PC-9 (cell line): Measurements from ENCODE around the gene MYH16. TPM values are rescaled to one million over a fixed set of nuclear protein-coding genes. Genes with fewer than 3 reads are reported as not detected.

Source experiments
- BruUV-seq: library from RNA; stranded (reverse); fragments of 400-500 nt; replicated peaks from 2 replicates; lab custom pipeline; 2021; lab: Mats Ljungman, UMichigan
- CTCF ChIA-PET: fragments of 300-600 bp; sonication (Branson Sonifier 250); formaldehyde crosslinking; loops from one replicate; lab custom pipeline; 2022; ENCODE audit warnings: antibody characterized with exemption; lab: Charles Lee
- POLR2A ChIA-PET: fragments of 300-600 bp; sonication (Branson Sonifier 250); formaldehyde crosslinking; loops from one replicate; lab custom pipeline; 2022; ENCODE audit warnings: antibody characterized with exemption; ENCODE audit not compliant: unreplicated experiment; lab: Charles Lee
- DNase-seq, 2 experiments: peaks; one replicate each; pipeline versions ENCODE4 v3.0.0 to v3.0.0-alpha.2; 2015 to 2022; ENCODE audit warnings: mixed read lengths in 1 of 2
- H2AFZ ChIP-seq: fragments of 200-600 bp; sonication (generic); 2 replicates; pipeline ENCODE4 v1.8.1; 2017; ENCODE audit warnings: antibody characterized with exemption
- H3F3A ChIP-seq: fragments of 200-600 bp; sonication (generic); 2 replicates; pipeline ENCODE4 v1.8.1; 2017; ENCODE audit warnings: antibody characterized with exemption, mild to moderate bottlenecking, low read depth; ENCODE audit not compliant: insufficient read depth
- H3K27ac ChIP-seq: fragments of 200-600 bp; sonication (generic); 2 replicates; pipeline ENCODE4 v1.6.1; 2016; ENCODE audit warnings: mixed run types
- H3K27me3 ChIP-seq: fragments of 200-600 bp; sonication (generic); 2 replicates; pipeline ENCODE4 v1.6.1; 2016; ENCODE audit warnings: low read depth, mixed run types; ENCODE audit not compliant: insufficient read depth
- H3K36me3 ChIP-seq: fragments of 200-600 bp; sonication (generic); 2 replicates; pipeline ENCODE4 v1.6.1; 2016; ENCODE audit warnings: low read depth, mixed run types
- H3K4me1 ChIP-seq: fragments of 200-600 bp; sonication (generic); replicated peaks from 2 replicates; pipeline ENCODE4 v1.6.1; 2016; ENCODE audit warnings: mixed run types; ENCODE audit not compliant: insufficient read depth
- H3K4me2 ChIP-seq: fragments of 200-600 bp; sonication (generic); 2 replicates; pipeline ENCODE4 v1.6.1; 2017; ENCODE audit warnings: mixed run types
- H3K4me3 ChIP-seq: fragments of 200-600 bp; sonication (generic); 2 replicates; pipeline ENCODE4 v1.6.1; 2016; ENCODE audit warnings: mixed run types
- H3K79me2 ChIP-seq: fragments of 200-600 bp; sonication (generic); 2 replicates; pipeline ENCODE4 v1.6.1; 2017; ENCODE audit warnings: low read depth, mixed run types
- H3K9me2 ChIP-seq: fragments of 200-600 bp; sonication (generic); 2 replicates; pipeline ENCODE4 v1.8.1; 2017; ENCODE audit warnings: mild to moderate bottlenecking; ENCODE audit not compliant: insufficient read depth
- H3K9me3 ChIP-seq: fragments of 200-600 bp; sonication (generic); 2 replicates; pipeline ENCODE4 v1.8.1; 2016; ENCODE audit warnings: low read depth; ENCODE audit not compliant: insufficient read depth
- H4K20me1 ChIP-seq: fragments of 200-600 bp; sonication (generic); 2 replicates; pipeline ENCODE4 v1.8.1; 2017; ENCODE audit not compliant: insufficient read depth
- CTCF ChIP-seq: fragments of 200-600 bp; sonication (generic); conservative IDR thresholded peaks from 2 replicates; pipeline ENCODE4 v1.6.1; 2017; ENCODE audit warnings: mixed run types, antibody characterized with exemption, mild to moderate bottlenecking, moderate library complexity
- EZH2 ChIP-seq: fragments of 200-600 bp; sonication (generic); IDR thresholded peaks from 2 replicates; pipeline ENCODE4 v1.8.0; 2017; ENCODE audit warnings: antibody characterized with exemption, low read depth
- intact Hi-C: fragments of 100-400 bp; cut with micrococcal nuclease; formaldehyde crosslinking; loops from one replicate; pipeline ENCODE4 v1.10.0; 2022; ENCODE audit not compliant: unreplicated experiment
- total RNA-seq: library from RNA; stranded (reverse); gene quantifications from 2 replicates; pipeline ENCODE4 v1.2.3, GENCODE V29; 2021

MYH16 gene
- total RNA-seq, 1 experiment from 2014 or later, result 18.0 TPM

GRCh38 chr7:99238558-99239341 lies 33.9 kb upstream of the MYH16 start:
- Histone ChIP-seq H4K20me1 (no peaks in the 10 kb centered on the region), H2AFZ (no peak overlapping the region), H3K9me3 (no peaks in the 10 kb centered on the region), H3K27me3 (no peaks in the 10 kb centered on the region), H3K27ac (no peak overlapping the region), H3K79me2 (no peaks in the 10 kb centered on the region), H3F3A (no peaks in the 10 kb centered on the region), H3K4me3 (no peak overlapping the region), H3K4me2 (no peak overlapping the region), H3K9me2 (no peaks in the 10 kb centered on the region), H3K4me1 (no peaks in the 10 kb centered on the region), H3K36me3 (no peaks in the 10 kb centered on the region)
- BruUV-seq, result no TSS peak
- DNase-seq, result no peak
- CTCF ChIA-PET, result no interaction called here
- intact Hi-C loops, result no loop called here
- no peak for TF ChIP-seq CTCF
- TF ChIP-seq EZH2, result no peak
- POLR2A ChIA-PET, result no interaction called here

- no peak overlapping the region for H3K4me2 ChIP-seq
- no peaks in the 10 kb centered on the region for H3K79me2 ChIP-seq
- H4K20me1 ChIP-seq, result no peaks in the 10 kb centered on the region
- no peaks in the 10 kb centered on the region; the same call in 1 of the 2 replicates for H3F3A ChIP-seq
- ChIA-PET CTCF (no interaction called here), POLR2A (interaction anchor here (0.7 kb wide), 1 partner anchor 34 kb away, joined by 3 read pairs; no protein-coding TSS in a partner anchor)
- no peaks in the 10 kb centered on the region; the same call in 1 of the 2 replicates for H3K4me1 ChIP-seq
- no TSS peak for BruUV-seq
- no peaks in the 10 kb centered on the region for H3K36me3 ChIP-seq
- intact Hi-C loops, result no loop called here
- no peaks in the 10 kb centered on the region for H3K27me3 ChIP-seq
- no peak for DNase-seq
- no peaks in the 10 kb centered on the region for H3K9me3 ChIP-seq
- H3K4me3 ChIP-seq, result no peak overlapping the region
- H3K27ac ChIP-seq, result no peak overlapping the region
- TF ChIP-seq CTCF, result no peak
- TF ChIP-seq EZH2, result no peak
- no peaks in the 10 kb centered on the region for H3K9me2 ChIP-seq
- no peak overlapping the region for H2AFZ ChIP-seq
These were observed 30.0 kb upstream of the MYH16 start for GRCh38 chr7:99242682-99243081.

GRCh38 chr7:99243751-99244337 lies 28.8 kb upstream of the MYH16 start:
- Histone ChIP-seq H3F3A (no peaks in the 10 kb centered on the region; the same call in 1 of the 2 replicates), H3K27me3 (no peaks in the 10 kb centered on the region), H3K36me3 (no peaks in the 10 kb centered on the region), H4K20me1 (no peaks in the 10 kb centered on the region), H3K9me3 (no peaks in the 10 kb centered on the region), H3K79me2 (no peaks in the 10 kb centered on the region), H3K9me2 (no peaks in the 10 kb centered on the region), H3K4me3 (no peak overlapping the region), H3K4me1 (no peaks in the 10 kb centered on the region; the same call in 1 of the 2 replicates), H2AFZ (no peak overlapping the region), H3K4me2 (no peak overlapping the region), H3K27ac (no peak overlapping the region)
- TF ChIP-seq EZH2, result no peak
- DNase-seq, result no peak
- BruUV-seq, result no TSS peak
- ChIA-PET POLR2A (no interaction called here), CTCF (no interaction called here)
- intact Hi-C loops, result no loop called here
